NCI-H526 treated with DMSO at 0.1 percent for 48 hours (cell line): ENCODE results near the gene MAMLD1.

Experiments
- DNase-seq: peaks from one replicate; lab custom pipeline; 2025; lab: John Stamatoyannopoulos, UW

The MAMLD1 gene

GRCh38 chrX:150405576-150405975, 42.5 kb downstream of the MAMLD1 start:
- DNase-seq, result no peak

DNA sequence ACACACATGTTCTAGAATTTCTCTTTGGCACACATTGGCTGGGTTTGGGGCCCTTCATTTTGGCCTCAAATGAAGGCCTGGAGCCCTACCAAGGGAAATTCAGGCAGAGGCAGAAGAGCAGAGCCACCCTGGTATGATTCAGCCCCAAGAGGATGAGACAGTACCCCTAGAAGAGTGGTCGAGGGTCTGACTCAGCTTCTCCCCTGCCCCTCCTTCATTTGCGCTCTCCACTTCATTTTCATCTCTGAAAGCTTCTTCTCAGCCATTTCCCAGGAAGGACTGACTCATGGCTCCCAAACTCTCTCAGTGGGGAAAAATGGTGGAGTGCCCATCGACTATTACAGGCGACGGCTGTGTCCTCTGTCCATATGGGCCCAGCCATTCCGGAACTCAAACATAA, 43.5 kb downstream of the MAMLD1 start:
- no peak for DNase-seq

DNA sequence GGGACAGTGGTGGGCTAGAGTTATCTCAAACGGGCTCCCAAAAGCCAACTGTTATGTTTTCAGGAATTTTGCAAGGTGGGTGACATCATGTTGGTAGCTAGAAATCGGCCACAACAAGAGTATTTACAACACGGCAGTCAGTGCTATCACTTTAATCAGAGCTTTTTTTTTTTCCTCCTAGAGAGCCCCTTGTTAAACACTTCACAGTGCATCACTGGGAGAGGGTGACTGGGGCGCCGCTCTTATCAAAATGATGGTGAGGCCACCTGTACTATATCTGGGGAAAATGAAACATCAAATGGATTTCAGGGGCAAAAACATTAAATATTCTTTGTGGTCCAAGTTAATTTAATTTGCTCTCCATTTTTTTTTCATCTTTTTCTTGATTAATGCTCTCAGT, 44.9 kb downstream of the MAMLD1 start:
- no peak for DNase-seq

- DNase-seq, result no peak
Measured at GRCh38 chrX:150408561-150408960, 45.4 kb downstream of the MAMLD1 start.

DNA sequence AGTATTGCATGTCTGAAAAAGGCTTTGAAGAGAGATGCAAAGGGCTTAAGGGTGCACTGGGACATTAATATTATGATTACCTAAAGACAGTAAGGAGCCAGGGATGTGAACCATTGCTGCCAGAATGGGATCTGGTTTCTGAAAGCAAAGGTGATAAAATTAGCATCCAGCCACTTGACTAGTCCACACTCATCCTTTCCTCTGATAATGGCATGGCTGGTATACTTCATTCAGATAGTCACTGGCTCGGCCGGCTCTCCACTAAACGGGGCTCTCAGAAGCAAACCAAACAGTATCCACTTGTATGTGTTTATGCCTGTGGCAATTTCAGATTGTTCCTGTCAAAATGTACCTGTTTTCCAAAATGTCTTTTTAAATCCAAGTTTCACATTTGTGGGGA, 46.4 kb downstream of the MAMLD1 start:
- DNase-seq, result no peak

- no peak for DNase-seq
Measured at GRCh38 chrX:150409964-150410363, 46.8 kb downstream of the MAMLD1 start.

DNA sequence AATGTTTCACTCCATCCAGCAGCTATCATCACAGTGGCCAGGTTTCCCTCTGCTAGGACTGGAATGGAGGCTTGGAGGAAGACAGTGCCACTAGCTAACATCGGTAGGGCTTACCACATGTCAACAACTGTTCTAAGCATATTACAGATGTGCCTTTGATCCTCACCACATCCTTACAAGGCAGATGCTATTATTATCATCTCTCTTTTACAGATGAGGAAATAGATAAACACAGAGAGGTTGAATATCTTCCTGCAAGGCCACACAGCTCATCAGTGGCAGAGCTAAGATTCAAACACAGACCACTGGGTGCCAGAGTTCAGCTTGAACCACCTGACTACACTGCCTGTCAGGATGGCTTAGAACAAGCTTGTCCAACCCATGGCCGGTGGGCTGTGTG, 47.4 kb downstream of the MAMLD1 start:
- DNase-seq, result no peak

DNA sequence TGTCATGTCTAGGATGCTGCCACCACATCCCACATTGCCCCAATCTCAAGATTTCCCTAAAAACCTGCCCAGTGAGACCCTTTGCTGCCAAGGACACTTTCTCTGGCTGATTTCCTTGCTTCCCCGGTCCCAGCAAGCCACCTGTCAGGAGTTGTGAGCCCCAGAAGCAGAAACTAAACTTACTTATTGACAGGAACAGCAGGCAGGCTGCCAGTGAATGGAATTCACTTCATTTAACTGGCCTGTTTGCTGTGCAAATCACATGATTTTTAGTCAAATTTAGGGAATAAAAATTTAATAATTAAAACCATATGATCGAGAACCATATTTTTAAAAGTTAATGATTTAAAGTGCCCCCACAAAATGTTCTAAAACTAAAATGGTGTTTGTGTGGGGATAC, 48.5 kb downstream of the MAMLD1 start:
- DNase-seq, result no peak

DNA sequence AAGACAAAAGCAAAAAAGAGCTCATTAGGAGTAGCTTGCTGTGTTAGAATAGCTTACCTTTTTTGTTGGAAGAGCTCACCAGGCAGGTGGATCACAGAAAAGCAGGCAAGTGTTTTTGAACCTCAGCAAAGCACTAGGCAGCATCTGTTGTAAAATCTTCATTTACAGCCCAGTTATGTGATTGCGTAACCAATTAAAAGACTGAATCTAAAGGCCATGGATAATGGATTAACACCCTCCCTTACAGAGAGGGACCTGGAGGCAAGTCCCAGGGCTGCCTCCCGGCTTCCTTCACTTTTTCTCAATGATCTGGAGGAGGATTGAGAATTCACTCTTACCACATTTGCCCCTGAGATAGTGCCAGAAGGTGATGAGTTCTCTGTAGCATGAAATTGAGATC, 51.1 kb downstream of the MAMLD1 start:
- no peak for DNase-seq

DNA sequence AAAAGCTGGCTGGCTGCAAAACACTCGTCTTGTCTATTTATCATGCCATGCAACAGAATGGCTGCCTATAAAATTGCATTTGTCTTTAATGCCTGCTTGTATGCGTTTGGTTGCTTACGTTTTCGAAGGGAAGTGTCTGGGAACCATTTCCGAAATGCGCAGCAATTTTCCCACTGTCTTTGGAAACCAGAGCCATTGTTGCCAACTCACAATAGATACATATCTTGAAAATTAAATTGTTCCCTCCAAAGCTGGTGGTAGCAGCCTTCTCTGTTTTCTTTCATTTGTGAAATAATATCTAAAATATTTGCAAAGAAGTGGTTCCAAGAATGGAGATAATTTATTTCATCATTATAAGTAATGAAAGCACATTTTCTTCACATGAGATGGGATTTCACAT, 53.4 kb downstream of the MAMLD1 start:
- no peak for DNase-seq

- DNase-seq, result no peak
Measured at GRCh38 chrX:150421816-150422215, 58.7 kb downstream of the MAMLD1 start.

GRCh38 chrX:150429594-150429993, 66.5 kb downstream of the MAMLD1 start:
- no peak for DNase-seq

GRCh38 chrX:150436195-150436594, 73.1 kb downstream of the MAMLD1 start:
- no peak for DNase-seq

DNA sequence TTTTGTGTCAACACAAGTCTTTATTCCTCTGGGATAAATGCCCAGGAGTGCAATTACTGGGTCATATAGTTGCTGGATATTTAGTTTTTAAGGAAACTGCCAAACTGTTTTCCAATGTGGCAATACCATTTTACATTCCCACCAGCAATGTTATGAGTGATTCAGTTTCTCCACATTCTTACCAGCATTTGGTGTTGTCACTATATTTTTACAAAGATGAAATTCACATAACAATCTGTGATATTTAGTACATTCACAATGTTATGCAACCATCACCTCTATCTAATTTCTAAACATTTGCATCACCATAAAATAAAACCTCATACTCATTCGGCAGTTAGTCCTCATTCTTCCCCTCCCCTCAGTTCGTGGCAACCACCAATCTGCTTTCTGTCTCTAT, 75.0 kb downstream of the MAMLD1 start:
- no peak for DNase-seq

DNA sequence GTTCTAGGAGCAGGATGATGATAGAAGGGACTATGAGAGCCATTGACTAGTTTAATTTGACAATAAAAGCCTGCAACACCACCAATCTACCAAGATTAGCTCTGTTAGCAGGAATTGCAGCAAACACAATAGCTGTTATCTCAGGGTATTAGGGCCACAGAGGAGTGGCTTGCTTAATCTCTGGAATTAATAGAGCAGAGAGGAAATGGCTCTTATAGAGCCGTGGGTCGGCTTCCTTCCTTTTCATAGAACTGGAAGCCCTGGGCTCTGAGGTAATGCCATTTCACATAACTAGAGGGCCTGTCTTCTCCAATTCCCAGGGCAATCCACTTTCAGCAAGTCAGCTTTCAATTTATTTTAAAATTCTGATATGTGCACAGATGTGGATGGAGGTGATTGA, 83.0 kb downstream of the MAMLD1 start:
- DNase-seq, result no peak

DNA sequence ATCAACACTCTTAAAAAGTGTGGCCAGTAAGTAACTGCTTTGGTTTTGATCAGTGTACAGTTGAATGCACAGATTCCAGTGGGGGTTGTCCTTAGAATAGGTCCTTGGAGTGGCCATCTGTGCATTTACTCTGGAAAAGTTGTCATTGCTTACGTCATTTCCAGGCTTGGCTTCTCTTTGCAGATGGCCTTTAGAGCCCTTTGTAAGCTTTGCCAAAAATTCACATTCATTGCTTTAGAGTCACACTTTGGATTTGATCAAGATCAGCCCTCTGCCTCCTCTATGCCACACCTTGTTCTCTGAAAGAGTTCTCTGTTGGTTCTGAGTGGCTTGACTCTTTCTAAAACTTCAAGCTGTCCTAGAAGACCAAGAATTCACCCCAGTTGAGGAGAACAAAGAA, 83.9 kb downstream of the MAMLD1 start:
- DNase-seq, result no peak

DNA sequence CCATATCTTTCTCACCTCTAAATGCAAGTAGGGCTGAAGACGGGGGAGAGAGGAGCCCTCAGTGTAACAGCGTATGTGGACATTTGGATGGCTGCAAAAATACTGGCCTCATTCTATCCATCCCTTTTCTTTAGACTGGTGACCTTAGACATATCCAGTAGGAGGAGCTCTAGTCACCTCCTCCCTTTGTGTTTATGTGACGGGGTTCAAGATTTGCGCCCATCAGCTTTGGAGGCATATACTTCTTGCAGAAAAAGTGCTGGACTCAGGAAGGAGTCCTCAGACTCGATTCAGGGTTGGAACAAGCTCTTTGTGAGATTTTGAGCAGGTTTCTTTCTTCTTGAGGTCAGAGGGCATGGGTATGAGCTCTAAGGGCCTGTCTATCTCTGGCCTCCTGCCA, 86.2 kb downstream of the MAMLD1 start:
- DNase-seq, result no peak

- no peak for DNase-seq
Measured at GRCh38 chrX:150450519-150451177, 87.5 kb downstream of the MAMLD1 start.

DNA sequence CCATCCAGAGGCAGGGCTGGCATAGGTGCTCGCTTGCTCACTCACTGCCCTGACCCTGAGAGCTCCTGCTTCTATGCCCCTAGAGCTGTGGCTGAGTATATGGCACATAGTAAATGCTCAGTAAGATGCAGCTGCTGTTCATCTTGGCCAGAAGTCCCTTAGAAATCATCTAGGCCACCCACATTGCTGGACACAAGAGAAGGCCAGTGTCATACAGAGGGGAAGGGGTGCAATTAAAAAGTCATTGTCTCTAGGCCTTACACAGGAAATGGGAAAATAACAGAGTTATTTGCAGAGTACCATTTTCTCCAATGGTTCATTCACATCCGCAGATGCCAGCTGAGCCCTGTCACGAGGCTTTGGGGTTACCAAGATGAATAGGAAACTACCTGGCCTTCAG, 88.8 kb downstream of the MAMLD1 start:
- no peak for DNase-seq

GRCh38 chrX:150454083-150454482, 91.0 kb downstream of the MAMLD1 start:
- no peak for DNase-seq

GRCh38 chrX:150454508-150455214, 91.5 kb downstream of the MAMLD1 start:
- DNase-seq, result no peak

- no peak for DNase-seq
Measured at GRCh38 chrX:150455215-150455608, 92.1 kb downstream of the MAMLD1 start.

GRCh38 chrX:150456466-150456865, 93.3 kb downstream of the MAMLD1 start:
- DNase-seq, result no peak

DNA sequence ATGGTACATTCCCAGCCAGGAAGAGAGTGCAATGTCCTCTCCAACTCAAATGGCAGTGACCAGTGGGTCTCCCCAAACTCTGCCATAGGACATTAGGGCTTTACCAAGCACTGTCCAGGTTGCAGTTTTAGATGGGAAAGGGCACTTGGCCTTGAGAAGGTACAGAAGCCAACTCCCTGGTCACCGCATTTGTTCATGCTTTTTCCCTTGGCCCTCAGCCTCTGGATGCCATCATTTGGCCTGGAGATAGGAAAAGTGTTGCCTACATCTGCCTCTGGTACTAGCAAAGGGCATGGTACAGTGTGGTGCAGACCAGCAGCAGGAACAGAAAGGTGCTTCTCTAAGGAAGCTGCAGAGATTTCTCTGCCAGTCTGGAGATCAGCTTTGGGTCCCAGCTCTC, 93.8 kb downstream of the MAMLD1 start:
- DNase-seq, result no peak
